Peyer's patch (tissue), 4 donors: ENCODE results near the gene TBXAS1.

Experiments used
- CTCF ChIP-seq, 6 experiments: fragments of 450-650 bp in 4 of 6; fragments of 200-600 bp in 2 of 6; sonication (generic) in 1 of 6; IDR thresholded peaks; one replicate each; pipeline ENCODE4 v1.5.1; 2017 to 2019; ENCODE audit warnings: antibody characterized with exemption in 6 of 6, mild to moderate bottlenecking in 3 of 6, moderate library complexity in 1 of 6
- POLR2A ChIP-seq, 2 donors: fragments of 450-650 bp; IDR thresholded peaks; one replicate each; pipeline ENCODE4 v1.5.1; 2017; ENCODE audit warnings: antibody characterized with exemption in 2 of 2, mild to moderate bottlenecking in 2 of 2, moderate library complexity in 2 of 2

DNA sequence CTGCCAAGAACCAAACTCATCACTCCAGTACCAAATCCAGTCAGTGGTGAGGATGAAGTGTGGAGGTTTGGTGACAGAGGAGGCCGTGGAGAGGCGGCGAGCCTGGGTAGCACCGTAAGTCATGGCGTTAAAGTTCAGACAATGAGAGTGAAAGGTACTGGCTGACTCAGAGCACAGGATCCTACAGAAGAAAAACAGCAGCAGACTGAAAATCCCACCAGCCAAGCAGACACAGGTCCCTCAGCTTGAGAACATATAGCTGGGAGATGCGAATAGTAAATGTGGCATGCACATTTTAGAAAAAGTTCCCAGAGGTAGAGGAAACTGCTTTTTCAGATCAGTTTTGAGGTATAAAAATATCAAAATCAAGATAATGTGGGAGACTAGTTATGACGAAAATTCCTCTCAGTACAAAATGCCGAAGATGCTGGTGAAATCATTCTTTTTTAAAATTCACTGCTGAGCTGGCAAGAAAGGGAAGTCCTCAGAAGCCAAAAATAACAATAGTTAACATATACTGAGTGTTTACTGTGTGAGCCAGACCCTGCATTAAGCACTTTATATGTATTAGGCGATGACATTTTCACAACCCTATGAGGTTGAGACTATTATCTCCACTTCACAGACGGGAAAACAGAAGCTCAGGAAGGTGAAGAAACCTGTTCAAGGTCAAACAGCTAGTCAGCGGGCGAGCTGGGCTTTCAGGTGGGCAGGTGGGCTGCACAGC lies 212.8 kb downstream of the TBXAS1 start:
- TF ChIP-seq CTCF (IDR thresholded peaks at IDR 0.05) (no peak), POLR2A (IDR thresholded peaks at IDR 0.05) (no peak)
